Spinal cord (tissue), 10 donors: ENCODE data around the gene KLHDC7A. TPM values are rescaled to one million over a fixed set of nuclear protein-coding genes. Genes with fewer than 3 reads are reported as not detected.

Source experiments
- DNase-seq, 6 donors: peaks; one replicate each; pipeline versions ENCODE4 v3.0.0 to v3.0.0-alpha.2; 2013 to 2015; ENCODE audit warnings: low spot score in 6 of 6, low read depth in 4 of 6
- H3K27ac ChIP-seq: one replicate; pipeline ENCODE4 v1.5.1; 2013; ENCODE audit warnings: low read depth, low read length, control low read depth
- H3K27me3 ChIP-seq: one replicate; pipeline ENCODE4 v1.6.1; 2013; ENCODE audit warnings: low read length; ENCODE audit not compliant: control insufficient read depth, insufficient read depth
- H3K36me3 ChIP-seq: one replicate; pipeline ENCODE4 v1.6.1; 2013; ENCODE audit warnings: low read length; ENCODE audit not compliant: control insufficient read depth, insufficient read depth
- H3K4me1 ChIP-seq: one replicate; pipeline ENCODE4 v1.6.1; 2013; ENCODE audit warnings: low read length; ENCODE audit not compliant: control insufficient read depth, insufficient read depth
- H3K4me3 ChIP-seq: one replicate; pipeline ENCODE4 v1.5.1; 2013; ENCODE audit warnings: low read depth, low read length, control low read depth
- H3K9me3 ChIP-seq: one replicate; pipeline ENCODE4 v1.6.1; 2013; ENCODE audit warnings: low read length; ENCODE audit not compliant: control insufficient read depth, insufficient read depth
- WGBS: methylation state at CpG from one replicate; pipeline ENCODE4 v1.1.5; 2013; ENCODE audit warnings: missing lambda C conversion rate; ENCODE audit not compliant: insufficient coverage; 5-methylcytosine and 5-hydroxymethylcytosine counted together
- polyA plus RNA-seq, 2 donors: library from polyadenylated mRNA; unstranded; fragments of 120-200 nt; gene quantifications; one replicate each; pipeline ENCODE4 v1.2.1, GENCODE V29; 2013; ENCODE audit not compliant: insufficient read length in 2 of 2
- small RNA-seq: library from RNA; depleted of rRNA; stranded (forward); fragments of <200 nt; gene quantifications from one replicate; pipeline ENCODE3, GENCODE V24; 2014; ENCODE audit warnings: low replicate concordance
- total RNA-seq, 2 donors: library from RNA; depleted of rRNA in 1 of 2; stranded (reverse); fragments of 120-200 nt in 1 of 2; fragments of >200 nt in 1 of 2; gene quantifications; one replicate each; pipeline versions ENCODE4 v1.2.3 to v1.2.4, GENCODE V29; 2013 to 2014
- donor health status: healthy.

The KLHDC7A gene
- total and polyA plus RNA-seq, 4 donors: 0.08 to 5.3 (median 0.35) TPM

GRCh38 chr1:18534810-18535205, 54.1 kb downstream of the KLHDC7A start:
- H3K27ac ChIP-seq: no peak overlapping the region
- no peaks in the 10 kb centered on the region for H3K4me1 ChIP-seq
- 83% methylated on average over 4 of the region's 6 CpGs for WGBS
- H3K36me3 ChIP-seq: no peaks in the 10 kb centered on the region
- DNase-seq: no peak
- no peaks in the 10 kb centered on the region for H3K27me3 ChIP-seq
- no peaks in the 10 kb centered on the region for H3K9me3 ChIP-seq
- no peak overlapping the region for H3K4me3 ChIP-seq

Small RNAs within 50 kb of the gene (small RNA-seq; reads per million reads assigned to genes)
- gene DYNLL1P3: not detected

Other genes with a start within 250 kb of the KLHDC7A start
- gene PAX7, start 149.9 kb downstream of the KLHDC7A start, total RNA-seq: 1 to 10 TPM; 1.5 to 2.0 TPM
- gene PAX7, start 149.9 kb downstream of the KLHDC7A start, polyA plus RNA-seq: 1 to 10 TPM; 4.8 to 6.1 TPM